Esophagus muscularis mucosa (tissue), 4 donors: ENCODE results near the gene XG.

ENCODE experiments used
- EP300 ChIP-seq: sonication (generic); formaldehyde crosslinking; IDR thresholded peaks from one replicate; pipeline ENCODE4 v1.6.1; 2017; ENCODE audit warnings: antibody characterized with exemption
- POLR2A ChIP-seq: fragments of 450-650 bp; IDR thresholded peaks from one replicate; pipeline ENCODE4 v1.6.1; 2017; ENCODE audit warnings: antibody characterized with exemption, moderate library complexity, mild to moderate bottlenecking, low read depth
- TF ChIP-seq, protein P1 (sequence below), 3 experiments: fragments of 200-600 bp in 2 of 3; fragments of 450-650 bp in 1 of 3; sonication (generic) in 2 of 3; IDR thresholded peaks; one replicate each; pipeline ENCODE4 v1.5.1; 2017 to 2019; ENCODE audit warnings: antibody characterized with exemption in 3 of 3, mild to moderate bottlenecking in 2 of 3, moderate library complexity in 1 of 3

DNA sequence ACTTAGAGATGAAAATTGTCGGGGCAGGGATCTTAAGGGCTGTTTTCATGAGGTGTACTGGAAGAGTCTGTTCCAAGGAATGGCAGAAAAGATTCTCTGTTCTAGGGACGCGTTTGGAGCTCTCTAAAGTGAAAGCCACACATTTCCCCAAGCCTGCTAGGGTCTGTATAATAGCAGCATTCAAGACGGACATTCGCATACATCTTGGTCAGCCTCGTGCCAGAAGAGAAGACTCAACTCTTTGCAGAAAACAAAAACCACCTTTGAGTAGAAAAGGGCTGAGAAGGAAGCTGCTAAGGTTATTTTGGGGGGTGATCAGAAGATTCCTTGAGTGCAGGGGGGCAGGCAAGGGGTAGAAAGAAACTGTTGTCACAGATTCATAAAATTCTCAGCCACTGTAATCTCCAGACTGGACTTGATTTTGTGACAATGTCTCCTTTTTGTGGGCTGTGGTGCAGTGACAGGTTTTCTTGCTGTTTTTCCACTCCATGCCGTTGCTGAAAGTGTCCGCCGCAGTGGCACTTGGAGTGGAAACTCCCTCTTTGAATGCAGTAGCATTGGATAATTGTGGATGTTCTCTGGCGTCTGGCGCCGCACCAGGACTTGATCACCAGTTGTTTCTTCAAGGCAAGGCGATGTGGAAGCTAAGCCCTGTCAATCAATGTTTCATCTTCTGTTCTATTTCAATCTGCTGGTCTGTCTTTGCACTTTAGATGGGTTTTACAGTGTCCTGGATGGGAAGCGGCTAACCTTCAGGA lies 79.8 kb downstream of the XG start:
- TF ChIP-seq, protein P1, sequence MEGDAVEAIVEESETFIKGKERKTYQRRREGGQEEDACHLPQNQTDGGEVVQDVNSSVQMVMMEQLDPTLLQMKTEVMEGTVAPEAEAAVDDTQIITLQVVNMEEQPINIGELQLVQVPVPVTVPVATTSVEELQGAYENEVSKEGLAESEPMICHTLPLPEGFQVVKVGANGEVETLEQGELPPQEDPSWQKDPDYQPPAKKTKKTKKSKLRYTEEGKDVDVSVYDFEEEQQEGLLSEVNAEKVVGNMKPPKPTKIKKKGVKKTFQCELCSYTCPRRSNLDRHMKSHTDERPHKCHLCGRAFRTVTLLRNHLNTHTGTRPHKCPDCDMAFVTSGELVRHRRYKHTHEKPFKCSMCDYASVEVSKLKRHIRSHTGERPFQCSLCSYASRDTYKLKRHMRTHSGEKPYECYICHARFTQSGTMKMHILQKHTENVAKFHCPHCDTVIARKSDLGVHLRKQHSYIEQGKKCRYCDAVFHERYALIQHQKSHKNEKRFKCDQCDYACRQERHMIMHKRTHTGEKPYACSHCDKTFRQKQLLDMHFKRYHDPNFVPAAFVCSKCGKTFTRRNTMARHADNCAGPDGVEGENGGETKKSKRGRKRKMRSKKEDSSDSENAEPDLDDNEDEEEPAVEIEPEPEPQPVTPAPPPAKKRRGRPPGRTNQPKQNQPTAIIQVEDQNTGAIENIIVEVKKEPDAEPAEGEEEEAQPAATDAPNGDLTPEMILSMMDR (IDR thresholded peaks at IDR 0.05), result no peak
- no peak for TF ChIP-seq EP300
- TF ChIP-seq POLR2A, result no peak
